H1 (cell line): ENCODE data around the gene LRTM2. TPM values are rescaled to one million over a fixed set of nuclear protein-coding genes. Genes with fewer than 3 reads are reported as not detected.

Experiments used
- CEBPB ChIP-seq: IDR thresholded peaks from 2 replicates; pipeline ENCODE4 v1.6.1; 2012; ENCODE audit warnings: low read depth, low read length
- HDAC2 ChIP-seq, 2 experiments: fragments of 300-600 bp in 1 of 2; sonication (generic) in 1 of 2; IDR thresholded peaks; 2 replicates each; pipeline ENCODE4 v1.6.1; 2011 to 2012; ENCODE audit warnings: low read depth in 2 of 2, low read length in 2 of 2, mild to moderate bottlenecking in 2 of 2, moderate library complexity in 2 of 2, borderline replicate concordance in 1 of 2, inconsistent platforms in 1 of 2
- MAFK ChIP-seq: IDR thresholded peaks from 2 replicates; pipeline ENCODE4 v1.6.1; 2012; ENCODE audit warnings: low read depth, mild to moderate bottlenecking, improper control_type of control experiment, low read length
- NRF1 ChIP-seq: IDR thresholded peaks from 2 replicates; pipeline ENCODE4 v1.6.1; 2011; ENCODE audit warnings: mild to moderate bottlenecking, low read depth, low read length, improper control_type of control experiment
- PHF8 ChIP-seq: fragments of 200-600 bp; sonication (generic); conservative IDR thresholded peaks from 2 replicates; pipeline ENCODE4 v1.7.1; 2012; ENCODE audit warnings: low read depth, mild to moderate bottlenecking, inconsistent platforms, low read length, moderate library complexity
- RBBP5 ChIP-seq: IDR thresholded peaks from 2 replicates; pipeline ENCODE4 v1.7.1; 2012; ENCODE audit warnings: low read depth, mild to moderate bottlenecking, inconsistent platforms, low read length, moderate library complexity, borderline replicate concordance
- SIRT6 ChIP-seq: IDR thresholded peaks from one replicate; pipeline ENCODE4 v1.7.1; 2012; ENCODE audit warnings: low read length, inconsistent platforms
- SIX5 ChIP-seq: IDR thresholded peaks from 2 replicates; pipeline ENCODE4 v1.6.1; 2011; ENCODE audit warnings: mild to moderate bottlenecking, low read depth, low read length
- SP1 ChIP-seq: IDR thresholded peaks from 2 replicates; pipeline ENCODE4 v1.6.1; 2011; ENCODE audit warnings: low read depth, low read length
- SRF ChIP-seq: IDR thresholded peaks from 2 replicates; pipeline ENCODE4 v1.6.1; 2011; ENCODE audit warnings: mild to moderate bottlenecking, low read depth, low read length, moderate library complexity
- polyA plus RNA-seq, 7 experiments: library from polyadenylated mRNA; depleted of rRNA in 3 of 7; stranded (reverse) in 5 of 7; unstranded in 2 of 7; fragments of >200 nt in 5 of 7; fragments of 200-250 nt in 2 of 7; gene quantifications; 1 replicate in 5 of 7; 2 replicates in 1 of 7; 4 replicates in 1 of 7; pipeline versions ENCODE4 v1.2.1 to v1.2.3, GENCODE V29; 2011 to 2013; ENCODE audit warnings: missing spikeins in 2 of 7, mixed read lengths in 2 of 7
- total RNA-seq: library from RNA; stranded (reverse); fragmentation: NEBNext Ultra II Directional; extraction: Animal tissue kit (Norgen Biotek cat#: 25700); gene quantifications from 2 replicates; pipeline ENCODE4 v1.2.1, GENCODE V29; 2021
- TF ChIP-seq, protein P1 (sequence below): fragments of 300-600 bp; sonication (generic); IDR thresholded peaks from 2 replicates; pipeline ENCODE4 v1.7.1; 2012; ENCODE audit warnings: low read length, moderate library complexity, mild to moderate bottlenecking, inconsistent platforms; ENCODE audit not compliant: insufficient replicate concordance

Gene LRTM2
- total and polyA plus RNA-seq, 2 of the 8 experiments (the other 6 are each of a cell fraction or from before 2014, with no cell fraction given): 0.06 TPM; not detected in 1

- TF ChIP-seq, protein P1, sequence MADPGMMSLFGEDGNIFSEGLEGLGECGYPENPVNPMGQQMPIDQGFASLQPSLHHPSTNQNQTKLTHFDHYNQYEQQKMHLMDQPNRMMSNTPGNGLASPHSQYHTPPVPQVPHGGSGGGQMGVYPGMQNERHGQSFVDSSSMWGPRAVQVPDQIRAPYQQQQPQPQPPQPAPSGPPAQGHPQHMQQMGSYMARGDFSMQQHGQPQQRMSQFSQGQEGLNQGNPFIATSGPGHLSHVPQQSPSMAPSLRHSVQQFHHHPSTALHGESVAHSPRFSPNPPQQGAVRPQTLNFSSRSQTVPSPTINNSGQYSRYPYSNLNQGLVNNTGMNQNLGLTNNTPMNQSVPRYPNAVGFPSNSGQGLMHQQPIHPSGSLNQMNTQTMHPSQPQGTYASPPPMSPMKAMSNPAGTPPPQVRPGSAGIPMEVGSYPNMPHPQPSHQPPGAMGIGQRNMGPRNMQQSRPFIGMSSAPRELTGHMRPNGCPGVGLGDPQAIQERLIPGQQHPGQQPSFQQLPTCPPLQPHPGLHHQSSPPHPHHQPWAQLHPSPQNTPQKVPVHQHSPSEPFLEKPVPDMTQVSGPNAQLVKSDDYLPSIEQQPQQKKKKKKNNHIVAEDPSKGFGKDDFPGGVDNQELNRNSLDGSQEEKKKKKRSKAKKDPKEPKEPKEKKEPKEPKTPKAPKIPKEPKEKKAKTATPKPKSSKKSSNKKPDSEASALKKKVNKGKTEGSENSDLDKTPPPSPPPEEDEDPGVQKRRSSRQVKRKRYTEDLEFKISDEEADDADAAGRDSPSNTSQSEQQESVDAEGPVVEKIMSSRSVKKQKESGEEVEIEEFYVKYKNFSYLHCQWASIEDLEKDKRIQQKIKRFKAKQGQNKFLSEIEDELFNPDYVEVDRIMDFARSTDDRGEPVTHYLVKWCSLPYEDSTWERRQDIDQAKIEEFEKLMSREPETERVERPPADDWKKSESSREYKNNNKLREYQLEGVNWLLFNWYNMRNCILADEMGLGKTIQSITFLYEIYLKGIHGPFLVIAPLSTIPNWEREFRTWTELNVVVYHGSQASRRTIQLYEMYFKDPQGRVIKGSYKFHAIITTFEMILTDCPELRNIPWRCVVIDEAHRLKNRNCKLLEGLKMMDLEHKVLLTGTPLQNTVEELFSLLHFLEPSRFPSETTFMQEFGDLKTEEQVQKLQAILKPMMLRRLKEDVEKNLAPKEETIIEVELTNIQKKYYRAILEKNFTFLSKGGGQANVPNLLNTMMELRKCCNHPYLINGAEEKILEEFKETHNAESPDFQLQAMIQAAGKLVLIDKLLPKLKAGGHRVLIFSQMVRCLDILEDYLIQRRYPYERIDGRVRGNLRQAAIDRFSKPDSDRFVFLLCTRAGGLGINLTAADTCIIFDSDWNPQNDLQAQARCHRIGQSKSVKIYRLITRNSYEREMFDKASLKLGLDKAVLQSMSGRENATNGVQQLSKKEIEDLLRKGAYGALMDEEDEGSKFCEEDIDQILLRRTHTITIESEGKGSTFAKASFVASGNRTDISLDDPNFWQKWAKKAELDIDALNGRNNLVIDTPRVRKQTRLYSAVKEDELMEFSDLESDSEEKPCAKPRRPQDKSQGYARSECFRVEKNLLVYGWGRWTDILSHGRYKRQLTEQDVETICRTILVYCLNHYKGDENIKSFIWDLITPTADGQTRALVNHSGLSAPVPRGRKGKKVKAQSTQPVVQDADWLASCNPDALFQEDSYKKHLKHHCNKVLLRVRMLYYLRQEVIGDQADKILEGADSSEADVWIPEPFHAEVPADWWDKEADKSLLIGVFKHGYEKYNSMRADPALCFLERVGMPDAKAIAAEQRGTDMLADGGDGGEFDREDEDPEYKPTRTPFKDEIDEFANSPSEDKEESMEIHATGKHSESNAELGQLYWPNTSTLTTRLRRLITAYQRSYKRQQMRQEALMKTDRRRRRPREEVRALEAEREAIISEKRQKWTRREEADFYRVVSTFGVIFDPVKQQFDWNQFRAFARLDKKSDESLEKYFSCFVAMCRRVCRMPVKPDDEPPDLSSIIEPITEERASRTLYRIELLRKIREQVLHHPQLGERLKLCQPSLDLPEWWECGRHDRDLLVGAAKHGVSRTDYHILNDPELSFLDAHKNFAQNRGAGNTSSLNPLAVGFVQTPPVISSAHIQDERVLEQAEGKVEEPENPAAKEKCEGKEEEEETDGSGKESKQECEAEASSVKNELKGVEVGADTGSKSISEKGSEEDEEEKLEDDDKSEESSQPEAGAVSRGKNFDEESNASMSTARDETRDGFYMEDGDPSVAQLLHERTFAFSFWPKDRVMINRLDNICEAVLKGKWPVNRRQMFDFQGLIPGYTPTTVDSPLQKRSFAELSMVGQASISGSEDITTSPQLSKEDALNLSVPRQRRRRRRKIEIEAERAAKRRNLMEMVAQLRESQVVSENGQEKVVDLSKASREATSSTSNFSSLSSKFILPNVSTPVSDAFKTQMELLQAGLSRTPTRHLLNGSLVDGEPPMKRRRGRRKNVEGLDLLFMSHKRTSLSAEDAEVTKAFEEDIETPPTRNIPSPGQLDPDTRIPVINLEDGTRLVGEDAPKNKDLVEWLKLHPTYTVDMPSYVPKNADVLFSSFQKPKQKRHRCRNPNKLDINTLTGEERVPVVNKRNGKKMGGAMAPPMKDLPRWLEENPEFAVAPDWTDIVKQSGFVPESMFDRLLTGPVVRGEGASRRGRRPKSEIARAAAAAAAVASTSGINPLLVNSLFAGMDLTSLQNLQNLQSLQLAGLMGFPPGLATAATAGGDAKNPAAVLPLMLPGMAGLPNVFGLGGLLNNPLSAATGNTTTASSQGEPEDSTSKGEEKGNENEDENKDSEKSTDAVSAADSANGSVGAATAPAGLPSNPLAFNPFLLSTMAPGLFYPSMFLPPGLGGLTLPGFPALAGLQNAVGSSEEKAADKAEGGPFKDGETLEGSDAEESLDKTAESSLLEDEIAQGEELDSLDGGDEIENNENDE: no peak
- TF ChIP-seq SIRT6 (no peak), PHF8 (no peak), SP1 (no peak), SRF (no peak), NRF1 (no peak), SIX5 (no peak), RBBP5 (no peak), MAFK (no peak), HDAC2 (IDR thresholded peaks at IDR 0.05; ENCODE audit: borderline replicate concordance in 1 of 2, low read depth in 2 of 2, low read length in 2 of 2) (no peak), CEBPB (no peak)
Observed at GRCh38 chr12:1838205-1838993, 18.0 kb downstream of the LRTM2 start (continued).
